Endothelial cell (in vitro differentiated cells): ENCODE results near the gene PRSS50. TPM values are rescaled to one million over a fixed set of nuclear protein-coding genes. Genes with fewer than 3 reads are reported as not detected.

Experiments used
- DNase-seq: peaks from one replicate; pipeline ENCODE4 v3.0.0; 2021; ENCODE audit warnings: low spot score
- H3K27ac Mint-ChIP-seq: one replicate; pipeline ENCODE4 v1.8.0; 2021; ENCODE audit warnings: mixed read lengths, inconsistent platforms; ENCODE audit not compliant: unreplicated experiment
- H3K27me3 Mint-ChIP-seq: one replicate; pipeline ENCODE4 v1.8.0; 2021; ENCODE audit warnings: mild to moderate bottlenecking, moderate library complexity, mixed read lengths, inconsistent platforms; ENCODE audit not compliant: unreplicated experiment
- H3K36me3 Mint-ChIP-seq: one replicate; pipeline ENCODE4 v1.8.0; 2021; ENCODE audit warnings: mild to moderate bottlenecking, low read depth, mixed read lengths, inconsistent platforms; ENCODE audit not compliant: unreplicated experiment
- H3K4me1 Mint-ChIP-seq: one replicate; pipeline ENCODE4 v1.8.0; 2021; ENCODE audit warnings: mild to moderate bottlenecking, mixed read lengths, inconsistent platforms; ENCODE audit not compliant: unreplicated experiment
- H3K4me3 Mint-ChIP-seq: one replicate; pipeline ENCODE4 v1.8.0; 2021; ENCODE audit warnings: mild to moderate bottlenecking, mixed read lengths, inconsistent platforms; ENCODE audit not compliant: unreplicated experiment
- H3K9me3 Mint-ChIP-seq: one replicate; pipeline ENCODE4 v1.8.0; 2021; ENCODE audit warnings: mixed read lengths, inconsistent platforms; ENCODE audit not compliant: unreplicated experiment
- CTCF ChIP-seq: fragments of 200-600 bp; sonication (generic); IDR thresholded peaks from one replicate; pipeline ENCODE4 v1.5.0; 2021; ENCODE audit warnings: antibody characterized with exemption; ENCODE audit not compliant: unreplicated experiment
- total RNA-seq: library from RNA; stranded (reverse); fragmentation: NEBNext Ultra II Directional; extraction: Animal tissue kit (Norgen Biotek cat#: 25700); gene quantifications from one replicate; pipeline ENCODE4 v1.2.1, GENCODE V29; 2021; ENCODE audit not compliant: unreplicated experiment

Gene PRSS50
- total RNA-seq, 1 donor from 2014 or later, result 0.38 TPM

DNA sequence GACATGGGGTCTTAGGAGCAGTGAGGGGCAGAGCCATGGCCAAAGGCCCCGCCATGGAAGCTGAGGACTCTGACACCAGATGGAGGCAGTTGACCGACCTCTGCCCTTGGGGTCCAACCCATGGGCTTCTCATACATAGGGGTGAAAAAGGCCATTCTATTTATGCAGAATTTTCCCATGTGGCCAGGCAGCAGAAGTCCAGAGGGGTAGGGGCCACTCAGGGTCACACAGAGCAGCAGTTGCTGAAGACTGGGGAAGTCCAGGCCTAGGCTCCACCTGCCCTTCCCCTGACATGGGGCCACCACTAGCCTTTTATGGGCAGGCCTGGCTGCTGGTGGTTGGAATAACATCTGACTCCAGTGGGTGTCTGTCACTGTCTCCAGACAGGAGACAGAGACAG is 6.4 kb downstream of the PRSS50 start:
- TF ChIP-seq CTCF, result no peak
- no peak overlapping the region for H3K4me3 Mint-ChIP-seq
- no peak for DNase-seq
- peaks cover 11% of the 10 kb centered on the region for H3K27me3 Mint-ChIP-seq
- H3K36me3 Mint-ChIP-seq, result peaks cover 6% of the 10 kb centered on the region
- H3K4me1 Mint-ChIP-seq, result peaks cover 1% of the 10 kb centered on the region
- H3K27ac Mint-ChIP-seq, result no peak overlapping the region
- H3K9me3 Mint-ChIP-seq, result no peaks in the 10 kb centered on the region

- no peak overlapping the region for H3K4me3 Mint-ChIP-seq
- TF ChIP-seq CTCF, result no peak
- peaks cover 6% of the 10 kb centered on the region for H3K36me3 Mint-ChIP-seq
- H3K9me3 Mint-ChIP-seq, result no peaks in the 10 kb centered on the region
- peaks cover 10% of the 10 kb centered on the region for H3K27me3 Mint-ChIP-seq
- peaks cover 6% of the 10 kb centered on the region for H3K4me1 Mint-ChIP-seq
- no peak for DNase-seq
- H3K27ac Mint-ChIP-seq, result no peak overlapping the region
Observed at GRCh38 chr3:46710671-46711295, 6.9 kb downstream of the PRSS50 start.

GRCh38 chr3:46710229-46710628 is 7.4 kb downstream of the PRSS50 start:
- no peaks in the 10 kb centered on the region for H3K9me3 Mint-ChIP-seq
- no peak overlapping the region for H3K27ac Mint-ChIP-seq
- H3K4me3 Mint-ChIP-seq, result no peak overlapping the region
- TF ChIP-seq CTCF, result no peak
- no peak for DNase-seq
- H3K4me1 Mint-ChIP-seq, result peaks cover 8% of the 10 kb centered on the region
- H3K36me3 Mint-ChIP-seq, result peaks cover 6% of the 10 kb centered on the region
- peaks cover 8% of the 10 kb centered on the region for H3K27me3 Mint-ChIP-seq

- Mint-ChIP-seq H3K4me3 (no peak overlapping the region), H3K9me3 (no peaks in the 10 kb centered on the region), H3K36me3 (peaks cover 6% of the 10 kb centered on the region), H3K4me1 (peaks cover 8% of the 10 kb centered on the region), H3K27ac (no peak overlapping the region), H3K27me3 (peaks cover 4% of the 10 kb centered on the region)
- no peak for DNase-seq
- no peak for TF ChIP-seq CTCF
Observed at GRCh38 chr3:46709721-46710120, 7.9 kb downstream of the PRSS50 start.

DNA sequence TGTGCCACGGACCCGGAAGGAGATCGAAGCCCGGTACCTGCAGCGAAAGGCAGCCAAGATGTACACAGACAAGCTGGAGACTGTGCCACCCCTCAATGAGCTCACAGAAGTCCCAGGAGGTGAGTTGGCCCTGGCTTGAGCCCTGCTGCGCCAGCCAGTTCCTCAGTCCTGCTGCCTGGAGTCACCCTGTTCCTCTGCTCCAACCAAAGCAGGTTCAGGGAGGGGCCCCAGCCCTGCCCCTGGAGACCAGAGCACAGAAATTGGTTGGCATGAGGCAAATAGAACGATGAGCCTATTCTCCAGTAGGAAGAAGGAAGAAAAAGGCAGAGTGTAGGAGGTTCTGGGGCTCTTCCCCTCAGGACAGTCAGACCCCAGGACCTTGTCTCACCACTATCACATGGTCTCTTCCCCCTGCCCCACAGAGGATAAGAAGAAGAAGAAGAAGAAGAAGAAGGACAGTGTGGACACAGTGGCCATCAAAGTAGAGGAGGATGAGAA is 8.5 kb downstream of the PRSS50 start:
- H3K4me1 Mint-ChIP-seq, result peaks cover 8% of the 10 kb centered on the region
- H3K9me3 Mint-ChIP-seq, result no peaks in the 10 kb centered on the region
- H3K27me3 Mint-ChIP-seq, result peaks cover 3% of the 10 kb centered on the region
- H3K36me3 Mint-ChIP-seq, result peaks cover 6% of the 10 kb centered on the region
- no peak overlapping the region for H3K4me3 Mint-ChIP-seq
- DNase-seq, result no peak
- H3K27ac Mint-ChIP-seq, result no peak overlapping the region
- no peak for TF ChIP-seq CTCF
